Muscle layer of colon (tissue), 2 donors: ENCODE measurements around the gene DHRS7C.
A peak's percentile ranks its signal among the peaks of the same experiment; 100 is the strongest.

Experiments used
- H3K27ac ChIP-seq: one replicate; pipeline ENCODE4 v1.7.0; 2013; ENCODE audit warnings: low read depth, mild to moderate bottlenecking, low read length, moderate library complexity
- H3K27me3 ChIP-seq, 2 donors: one replicate each; pipeline ENCODE4 v1.7.0; 2013; ENCODE audit warnings: low read length in 2 of 2, mild to moderate bottlenecking in 2 of 2; ENCODE audit not compliant: insufficient read depth in 2 of 2, control insufficient read depth in 1 of 2
- H3K36me3 ChIP-seq: one replicate; pipeline ENCODE4 v1.7.0; 2013; ENCODE audit warnings: mild to moderate bottlenecking, low read length; ENCODE audit not compliant: insufficient read depth
- H3K4me1 ChIP-seq: one replicate; pipeline ENCODE4 v1.7.0; 2013; ENCODE audit warnings: mild to moderate bottlenecking, low read length; ENCODE audit not compliant: insufficient read depth
- H3K4me3 ChIP-seq, 2 donors: one replicate each; pipeline ENCODE4 v1.7.0; 2013; ENCODE audit warnings: low read length in 2 of 2, low read depth in 1 of 2, mild to moderate bottlenecking in 1 of 2, moderate library complexity in 1 of 2
- H3K9ac ChIP-seq: one replicate; pipeline ENCODE4 v1.7.0; 2013; ENCODE audit warnings: low read length
- H3K9me3 ChIP-seq: one replicate; pipeline ENCODE4 v1.7.0; 2013; ENCODE audit warnings: mild to moderate bottlenecking, low read length
- donor health status: abdominal sarcoma.
- donor health status: Adenocarcinoma of cecum.

DHRS7C gene, protein sequence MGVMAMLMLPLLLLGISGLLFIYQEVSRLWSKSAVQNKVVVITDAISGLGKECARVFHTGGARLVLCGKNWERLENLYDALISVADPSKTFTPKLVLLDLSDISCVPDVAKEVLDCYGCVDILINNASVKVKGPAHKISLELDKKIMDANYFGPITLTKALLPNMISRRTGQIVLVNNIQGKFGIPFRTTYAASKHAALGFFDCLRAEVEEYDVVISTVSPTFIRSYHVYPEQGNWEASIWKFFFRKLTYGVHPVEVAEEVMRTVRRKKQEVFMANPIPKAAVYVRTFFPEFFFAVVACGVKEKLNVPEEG

DNA sequence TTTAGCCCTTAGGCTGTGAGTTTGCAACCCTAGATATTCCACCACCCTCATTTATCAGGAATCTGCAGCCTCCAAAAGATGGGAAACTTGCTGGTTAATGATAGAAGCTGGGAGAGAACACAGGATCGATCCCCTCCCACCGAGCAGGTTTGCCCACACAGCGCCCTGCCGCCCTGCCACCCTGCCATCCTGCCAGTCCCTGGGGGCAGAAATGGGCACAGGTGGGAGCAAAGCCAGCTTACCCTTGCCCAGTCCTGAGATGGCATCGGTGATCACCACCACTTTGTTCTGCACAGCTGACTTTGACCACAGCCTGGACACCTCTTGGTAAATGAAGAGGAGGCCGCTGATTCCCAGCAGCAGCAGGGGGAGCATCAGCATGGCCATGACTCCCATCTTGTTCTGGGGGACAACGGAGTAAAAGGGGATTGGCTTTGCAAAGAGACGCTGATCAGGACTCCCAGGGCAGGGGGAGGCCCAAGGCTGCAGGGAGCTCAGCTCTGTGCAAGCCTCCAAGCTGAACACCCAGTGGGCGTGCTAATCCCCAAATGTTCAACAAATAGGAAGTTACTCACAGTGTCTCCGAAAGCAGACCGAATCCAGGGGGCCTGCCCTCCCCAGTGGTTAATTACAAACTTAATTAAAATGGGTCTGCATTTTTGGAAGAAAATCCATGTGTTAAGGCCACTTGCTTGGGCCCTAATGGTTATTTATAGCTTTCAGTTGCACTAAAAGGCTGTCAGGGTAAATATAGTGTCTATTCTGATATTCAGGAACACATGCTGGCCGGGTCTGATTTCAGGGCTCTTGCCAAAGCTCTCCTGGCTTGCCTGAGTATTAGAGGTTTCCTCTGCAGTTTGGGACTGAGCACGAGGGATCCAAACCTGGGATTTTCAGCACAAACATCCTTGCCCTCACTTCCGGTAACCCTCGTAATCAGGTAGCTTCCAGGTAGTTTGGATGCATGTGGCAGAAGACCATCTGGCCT lies at the start of gene DHRS7C:
DHRS7C (minus strand) TSS at position 704 of the 988 bp plus-strand sequence; CDS start at position 396, 308 bp downstream.
- no peaks in the 10 kb centered on the region for H3K27me3 ChIP-seq
- no peaks in the 10 kb centered on the region for H3K9me3 ChIP-seq
- H3K9ac ChIP-seq: no peak within 1 kb of the TSS
- H3K36me3 ChIP-seq: no peaks in the 10 kb centered on the region
- peaks cover 9% of the 10 kb centered on the region for H3K4me1 ChIP-seq
- H3K4me3 ChIP-seq: no peak within 1 kb of the TSS
- H3K27ac ChIP-seq: no peak within 1 kb of the TSS

DNA sequence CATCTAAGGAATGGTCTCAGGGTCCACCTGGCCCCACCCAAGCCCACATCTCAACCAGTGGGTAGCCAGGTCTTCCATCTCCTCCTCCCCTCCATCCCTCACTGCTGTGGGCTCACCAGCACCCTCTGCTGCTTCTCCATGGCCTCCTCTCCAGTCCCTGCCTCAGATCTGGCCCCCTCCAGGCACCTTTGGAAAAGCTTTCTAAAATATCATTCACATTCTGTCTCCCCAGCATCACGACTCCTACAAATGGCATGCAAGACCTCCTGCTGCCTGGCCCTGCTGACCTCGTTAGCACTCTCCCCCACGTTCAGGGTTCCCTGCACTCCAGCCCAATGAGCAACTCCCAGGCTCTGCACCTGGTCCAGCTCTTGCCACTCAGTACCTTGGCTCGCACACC lies 48.0 kb upstream of the DHRS7C start:
- Histone ChIP-seq H3K27ac (no peak overlapping the region), H3K9me3 (no peaks in the 10 kb centered on the region), H3K4me1 (peaks cover 51% of the 10 kb centered on the region), H3K36me3 (no peaks in the 10 kb centered on the region), H3K9ac (no peak overlapping the region), H3K4me3 (no peak overlapping the region), H3K27me3 (no peaks in the 10 kb centered on the region)

DNA sequence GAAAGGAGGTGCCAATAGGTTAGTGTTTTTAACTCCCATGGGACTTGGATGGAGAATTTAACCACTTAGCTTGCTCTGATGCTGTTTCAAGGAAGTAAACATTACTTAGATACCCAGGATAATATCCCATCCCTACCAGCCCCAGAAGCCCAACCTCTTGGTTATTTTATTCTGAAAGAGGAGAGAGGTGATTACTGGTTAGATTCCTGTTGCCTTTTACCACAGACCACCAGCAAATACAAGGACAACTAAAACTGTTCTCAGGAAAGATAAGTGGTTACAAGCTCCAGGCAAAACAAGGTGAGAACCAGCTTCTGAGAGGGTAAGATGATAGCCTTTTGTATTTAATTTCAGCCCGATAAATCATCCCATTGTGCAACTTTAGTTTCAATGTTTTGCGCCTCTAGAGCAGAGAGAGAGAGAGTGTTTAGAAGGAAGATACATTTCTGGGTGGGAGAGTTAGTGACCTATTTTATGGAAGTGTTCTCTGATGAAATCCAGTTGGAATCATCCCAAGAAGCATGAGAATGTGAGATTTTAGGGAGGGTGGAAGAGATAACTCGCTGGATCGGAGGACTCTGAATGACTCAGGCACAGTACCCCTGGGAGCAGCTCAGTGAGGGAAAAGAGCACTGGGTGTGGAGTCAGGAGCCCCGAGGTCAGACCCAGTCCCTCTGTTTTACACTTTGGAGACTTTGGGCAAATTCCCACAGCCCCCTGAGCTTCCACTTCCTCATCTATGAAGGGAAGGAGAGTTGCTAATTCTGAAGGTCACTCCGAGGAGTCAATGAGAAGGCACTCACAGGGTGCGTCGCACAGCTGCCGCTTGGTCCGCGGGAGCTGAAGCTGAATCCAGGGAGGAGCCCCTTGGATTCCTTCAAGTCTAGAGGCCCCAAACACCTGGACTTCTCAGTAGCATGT lies 46.4 kb upstream of the DHRS7C start:
- Histone ChIP-seq H3K27ac (no peak overlapping the region), H3K4me1 (peaks cover 38% of the 10 kb centered on the region), H3K36me3 (no peaks in the 10 kb centered on the region), H3K27me3 (no peaks in the 10 kb centered on the region), H3K4me3 (peak overlapping the region in 1 of 2 donors; percentile 7), H3K9me3 (no peaks in the 10 kb centered on the region), H3K9ac (no peak overlapping the region)

DNA sequence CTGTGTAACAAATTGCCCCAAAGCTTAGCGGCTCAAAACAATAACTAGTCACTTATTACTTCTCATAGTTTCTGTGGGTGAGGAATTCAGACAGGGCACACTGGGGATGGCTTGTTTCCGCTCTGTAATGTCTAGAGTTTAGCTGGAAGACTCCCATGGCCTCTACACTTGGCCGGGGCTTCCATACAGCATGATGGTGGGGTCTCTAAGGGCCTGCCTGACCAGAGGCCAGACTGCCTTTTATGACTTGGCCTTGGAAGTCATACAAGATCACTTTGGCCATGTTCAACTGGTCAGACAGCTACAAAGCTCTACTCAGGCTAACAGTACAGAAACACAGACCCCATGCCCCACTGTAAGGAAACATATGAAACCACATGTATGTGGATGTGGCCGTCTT lies 42.5 kb upstream of the DHRS7C start:
- H3K36me3 ChIP-seq: no peaks in the 10 kb centered on the region
- no peaks in the 10 kb centered on the region for H3K27me3 ChIP-seq
- no peak overlapping the region for H3K27ac ChIP-seq
- peaks cover 22% of the 10 kb centered on the region for H3K4me1 ChIP-seq
- no peak overlapping the region for H3K9ac ChIP-seq
- no peak overlapping the region for H3K4me3 ChIP-seq
- no peaks in the 10 kb centered on the region for H3K9me3 ChIP-seq

DNA sequence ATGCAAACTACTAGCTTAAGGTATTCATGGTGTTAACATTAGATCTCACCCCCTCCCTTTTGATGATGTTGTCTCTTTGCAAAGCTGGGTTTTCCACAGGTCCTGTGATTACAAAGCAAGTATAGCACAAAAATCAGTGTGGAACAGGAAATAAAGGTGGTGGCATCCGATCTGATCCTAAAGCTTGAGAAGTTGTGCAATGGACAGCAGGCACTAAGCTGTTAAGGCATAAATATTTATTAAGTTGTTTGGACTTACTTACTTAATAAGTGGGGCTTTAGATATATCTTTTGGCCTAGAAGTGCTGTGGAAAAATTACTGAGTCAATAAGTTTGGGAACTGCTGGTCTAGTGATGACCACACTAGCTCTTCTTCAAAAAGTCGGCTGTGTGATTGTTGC lies 39.3 kb upstream of the DHRS7C start:
- Histone ChIP-seq H3K27ac (no peak overlapping the region), H3K36me3 (no peaks in the 10 kb centered on the region), H3K4me3 (no peak overlapping the region), H3K9me3 (no peaks in the 10 kb centered on the region), H3K9ac (no peak overlapping the region), H3K4me1 (peaks cover 21% of the 10 kb centered on the region), H3K27me3 (no peaks in the 10 kb centered on the region)

DNA sequence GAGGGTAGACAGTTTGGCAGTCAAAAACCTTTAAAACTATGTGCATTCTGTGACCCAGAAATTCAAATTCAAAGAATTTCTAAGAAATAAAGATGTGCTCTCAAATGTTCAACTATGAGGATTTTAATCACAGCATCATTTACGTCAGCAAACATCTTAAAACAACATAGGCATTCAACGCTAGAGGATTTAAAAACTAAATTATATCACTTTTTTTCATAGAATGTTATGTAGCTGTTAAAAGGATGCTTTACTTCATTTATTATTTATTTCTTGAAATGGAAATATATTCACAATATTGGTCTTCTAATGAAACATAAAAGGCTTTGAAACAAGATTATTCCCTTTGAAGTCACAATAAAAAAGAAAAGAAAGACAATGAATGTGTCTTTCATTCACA lies 38.0 kb upstream of the DHRS7C start:
- no peaks in the 10 kb centered on the region for H3K36me3 ChIP-seq
- no peak overlapping the region for H3K4me3 ChIP-seq
- H3K4me1 ChIP-seq: peaks cover 21% of the 10 kb centered on the region
- H3K9me3 ChIP-seq: no peaks in the 10 kb centered on the region
- no peaks in the 10 kb centered on the region for H3K27me3 ChIP-seq
- H3K9ac ChIP-seq: no peak overlapping the region
- no peak overlapping the region for H3K27ac ChIP-seq

DNA sequence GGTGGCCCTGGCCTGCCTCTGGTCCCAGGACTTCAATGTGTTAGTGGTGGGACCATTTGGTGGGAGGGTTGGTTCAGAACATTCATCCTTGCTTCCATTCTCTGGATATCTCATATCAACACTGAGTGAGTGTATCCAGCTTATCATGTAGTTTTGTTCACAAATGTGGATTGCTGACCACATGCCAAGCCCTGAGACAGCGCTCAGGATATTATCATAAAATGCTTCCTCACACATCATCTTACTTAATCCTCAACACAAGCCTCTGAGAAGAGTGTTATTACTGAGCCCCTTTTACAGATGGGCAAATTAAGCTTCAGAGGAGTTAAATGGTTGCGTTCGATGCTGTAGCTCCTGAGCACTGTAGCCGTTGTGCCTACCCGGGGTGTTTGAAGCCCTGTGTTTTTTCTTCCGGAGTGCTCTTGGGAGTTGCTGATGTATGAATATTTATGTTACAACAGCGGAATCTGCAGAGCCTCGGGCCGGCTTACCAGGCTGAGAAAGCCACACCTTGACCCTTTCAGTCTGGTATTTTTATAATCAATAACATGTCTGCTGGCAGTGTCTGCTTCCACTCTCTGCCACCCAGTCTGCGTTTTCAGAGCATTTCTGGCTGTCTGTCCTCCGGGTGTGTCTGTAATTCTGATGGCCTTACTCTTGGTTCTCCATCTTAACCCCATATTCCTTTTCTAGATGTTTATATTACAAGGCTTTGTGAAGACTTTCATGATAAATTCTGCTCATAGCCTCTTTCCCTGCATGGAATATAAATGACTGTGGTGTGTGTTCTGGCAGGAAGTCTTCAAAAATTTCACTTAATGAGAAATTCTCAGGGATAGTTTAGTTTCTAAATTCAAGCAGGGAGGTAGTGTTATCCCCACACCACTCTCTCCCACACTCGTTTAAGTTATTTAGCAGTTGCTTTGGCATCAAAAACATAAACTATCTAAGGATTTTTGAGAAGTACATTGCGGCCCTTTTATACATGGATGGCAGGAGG lies 37.2 kb upstream of the DHRS7C start:
- peak overlapping the region; percentile 55 for H3K27ac ChIP-seq
- no peaks in the 10 kb centered on the region for H3K9me3 ChIP-seq
- no peaks in the 10 kb centered on the region for H3K27me3 ChIP-seq
- H3K4me1 ChIP-seq: peaks cover 21% of the 10 kb centered on the region
- no peaks in the 10 kb centered on the region for H3K36me3 ChIP-seq
- no peak overlapping the region for H3K4me3 ChIP-seq
- no peak overlapping the region for H3K9ac ChIP-seq

DNA sequence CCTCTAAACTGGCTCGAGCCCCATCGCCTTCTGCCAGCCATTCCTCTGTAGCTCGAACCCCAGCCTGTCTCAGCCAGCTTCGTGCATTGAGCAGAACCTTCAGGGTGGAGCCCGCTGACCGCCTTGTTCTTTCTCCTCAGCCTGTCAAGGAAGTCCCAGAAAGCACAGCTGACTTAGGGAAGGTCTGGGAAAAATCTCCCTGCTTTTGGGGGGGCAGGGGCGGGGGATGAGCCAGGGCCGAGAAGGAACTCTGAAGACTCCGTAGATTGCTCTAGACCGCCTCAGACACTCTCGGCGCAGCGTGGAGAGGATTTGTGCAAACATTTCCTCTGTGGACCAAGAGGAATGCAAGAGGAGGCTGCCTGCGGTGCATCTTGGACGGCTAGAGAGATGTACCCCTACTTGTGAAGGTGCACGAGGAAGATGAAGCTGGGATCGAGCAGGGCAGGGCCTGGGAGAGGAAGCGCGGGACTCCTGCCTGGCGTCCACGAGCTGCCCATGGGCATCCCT lies 34.3 kb upstream of the DHRS7C start, which contains the start of gene GLP2R:
GLP2R (plus strand) TSS at position 284 of the 510 bp plus-strand sequence; CDS start at position 424, 140 bp downstream.
- Histone ChIP-seq H3K4me3 (peak within 1 kb of the TSS in 1 of 2 donors; percentile 10), H3K27ac (peak within 1 kb of the TSS; percentile 43), H3K4me1 (peaks cover 21% of the 10 kb centered on the region)

DNA sequence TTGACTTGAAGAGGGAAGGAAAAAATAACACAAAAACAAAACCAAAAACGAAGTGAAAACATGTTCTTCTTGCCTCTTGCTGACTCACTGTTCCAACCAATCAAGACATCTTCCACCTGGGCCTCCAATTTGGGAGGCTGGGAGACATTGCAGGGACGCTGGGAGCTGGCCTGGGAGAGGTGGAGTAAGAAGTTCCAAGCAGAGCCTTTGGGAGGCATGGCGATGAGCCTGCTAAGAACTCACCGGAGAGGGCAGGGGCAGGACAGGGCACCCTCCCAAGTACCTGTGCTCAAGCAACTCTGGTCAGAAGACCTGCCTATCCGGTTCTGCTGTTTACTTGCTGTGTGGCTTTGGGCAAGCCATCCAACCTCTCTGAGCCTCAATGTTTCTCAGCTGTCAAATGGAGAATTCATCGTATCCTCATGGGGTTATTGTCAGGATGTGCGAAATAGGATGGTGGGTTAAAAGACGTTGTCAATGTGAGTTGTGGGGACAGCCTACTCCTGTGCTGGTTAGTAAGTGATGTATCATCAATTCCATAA lies 33.5 kb upstream of the DHRS7C start:
- Histone ChIP-seq H3K9me3 (no peaks in the 10 kb centered on the region), H3K36me3 (no peaks in the 10 kb centered on the region), H3K27me3 (no peaks in the 10 kb centered on the region), H3K9ac (no peak overlapping the region), H3K4me3 (no peak overlapping the region), H3K4me1 (peaks cover 18% of the 10 kb centered on the region), H3K27ac (no peak overlapping the region)

More for the DNA sequence above, 34.3 kb upstream of the DHRS7C start, which contains the start of gene GLP2R:
- Histone ChIP-seq H3K27me3 (no peaks in the 10 kb centered on the region), H3K36me3 (no peaks in the 10 kb centered on the region), H3K9me3 (no peaks in the 10 kb centered on the region), H3K9ac (no peak within 1 kb of the TSS)

DNA sequence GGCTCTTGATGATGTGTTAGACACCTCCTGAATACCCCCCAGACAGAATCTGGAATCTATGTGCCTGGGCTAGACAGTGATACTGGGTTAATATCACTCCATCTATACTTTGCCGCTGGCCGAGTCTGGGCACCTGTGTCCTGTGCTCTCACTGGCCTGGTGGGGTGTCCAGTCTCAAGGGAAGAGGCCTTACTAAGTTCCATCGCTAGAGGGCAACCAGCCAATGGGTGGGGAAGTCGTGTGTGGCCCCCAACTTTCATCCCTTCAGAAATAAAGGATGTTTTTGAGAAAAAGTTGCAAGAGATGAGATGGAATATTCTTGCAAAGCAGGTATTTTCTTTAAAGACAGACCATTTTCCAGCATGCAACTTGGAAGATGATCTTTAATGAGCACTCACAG lies 32.7 kb upstream of the DHRS7C start:
- Histone ChIP-seq H3K9ac (no peak overlapping the region), H3K36me3 (no peaks in the 10 kb centered on the region), H3K9me3 (no peaks in the 10 kb centered on the region), H3K4me3 (no peak overlapping the region), H3K27ac (no peak overlapping the region), H3K4me1 (peaks cover 17% of the 10 kb centered on the region), H3K27me3 (no peaks in the 10 kb centered on the region)
